ENCODE data around the gene MINDY4.

The MINDY4 gene

GRCh38 chr7:30776971-30777370 is 5.8 kb downstream of the MINDY4 start:
- DNase-seq, result no peak

GRCh38 chr7:30778255-30779025 is 7.2 kb downstream of the MINDY4 start:
- DNase-seq, result no peak

- DNase-seq, result no peak
Measured at GRCh38 chr7:30779574-30779973, 8.4 kb downstream of the MINDY4 start.

GRCh38 chr7:30780941-30781340 is 9.7 kb downstream of the MINDY4 start:
- no peak for DNase-seq

GRCh38 chr7:30782690-30783089 is 11.5 kb downstream of the MINDY4 start:
- DNase-seq, result no peak

- DNase-seq, result no peak
Measured at GRCh38 chr7:30785786-30786185, 14.6 kb downstream of the MINDY4 start.

GRCh38 chr7:30787486-30787885 is 16.3 kb downstream of the MINDY4 start:
- DNase-seq, result peak; percentile 49 to 64

GRCh38 chr7:30788640-30789333 is 17.6 kb downstream of the MINDY4 start:
- DNase-seq, result no peak

GRCh38 chr7:30789334-30789711 is 18.1 kb downstream of the MINDY4 start:
- no peak for DNase-seq

- DNase-seq, result no peak
Measured at GRCh38 chr7:30790356-30790755, 19.1 kb downstream of the MINDY4 start.

GRCh38 chr7:30791114-30791513 is 19.9 kb downstream of the MINDY4 start:
- no peak for DNase-seq

GRCh38 chr7:30795161-30795948 is 24.1 kb downstream of the MINDY4 start:
- no peak for DNase-seq

GRCh38 chr7:30796105-30796869 is 25.1 kb downstream of the MINDY4 start:
- DNase-seq, result no peak

GRCh38 chr7:30797176-30798040 is 26.2 kb downstream of the MINDY4 start:
- no peak for DNase-seq

GRCh38 chr7:30799206-30799975 is 28.2 kb downstream of the MINDY4 start:
- no peak for DNase-seq

GRCh38 chr7:30799976-30800661 is 28.9 kb downstream of the MINDY4 start:
- DNase-seq, result no peak

GRCh38 chr7:30800785-30801252 is 29.6 kb downstream of the MINDY4 start:
- peak; percentile 84 to 90 for DNase-seq

- no peak for DNase-seq
Measured at GRCh38 chr7:30802812-30803211, 31.6 kb downstream of the MINDY4 start.

GRCh38 chr7:30804078-30804661 is 33.0 kb downstream of the MINDY4 start:
- no peak for DNase-seq

All from Kasumi-1 (cell line).